K562 (cell line): ENCODE data around the gene TMEM129. TPM values are rescaled to one million over a fixed set of nuclear protein-coding genes. Genes with fewer than 3 reads are reported as not detected.

Experiments
- ATAC-seq: fragments of 200-7000 bp; cut with Tn5 transposase; 3 replicates; pipeline ENCODE4 v1.9.1; 2020; ENCODE audit warnings: moderate library complexity
- BruUV-seq: library from RNA; stranded (reverse); fragments of 400-500 nt; replicated peaks from 2 replicates; lab custom pipeline; 2021; lab: Mats Ljungman, UMichigan
- CTCF ChIA-PET: fragments of 300-600 bp; formaldehyde crosslinking; extraction: SDS; loops from one replicate; lab custom pipeline; 2021; ENCODE audit warnings: low intra/inter-chr PET ratio; lab: Yijun Ruan, JAX
- POLR2A ChIA-PET: fragments of 300-600, 350-650 bp; sonication (Branson Sonifier 250); formaldehyde crosslinking; extraction: SDS; loops from one replicate; lab custom pipeline; 2021; ENCODE audit warnings: antibody characterized with exemption, inconsistent platforms; lab: Yijun Ruan, JAX
- DNase-seq, 4 experiments: peaks; one replicate each; pipeline versions ENCODE4 v3.0.0 to v3.0.0-alpha.2; 2011 to 2018; ENCODE audit warnings: low spot score in 3 of 4, mixed read lengths in 3 of 4; ENCODE audit errors: extremely low read depth in 1 of 4
- FAIRE-seq: peaks from 2 replicates; lab custom pipeline; 2011; peaks lifted over from hg19 to GRCh38; lab: Jason Lieb, UNC
- H2AFZ ChIP-seq: 2 replicates; pipeline ENCODE4 v1.6.0; 2011; ENCODE audit warnings: low read depth, low read length, control low read depth, inconsistent platforms
- H3K27ac ChIP-seq: fragments of 200-600 bp; 3 replicates; pipeline ENCODE4 v1.8.0; 2011; ENCODE audit warnings: low read depth, mild to moderate bottlenecking, control low read depth, inconsistent platforms, low read length, moderate library complexity, mixed read lengths; ENCODE audit errors: extremely low read depth
- H3K27me3 ChIP-seq, 2 experiments: fragments of 300-600 bp in 1 of 2; 2 replicates in 1 of 2; 3 replicates in 1 of 2; pipeline versions ENCODE4 v1.6.0 to v1.8.0; 2011; ENCODE audit warnings: inconsistent platforms in 2 of 2, low read length in 2 of 2, mild to moderate bottlenecking in 1 of 2, mixed read lengths in 1 of 2, moderate library complexity in 1 of 2; ENCODE audit not compliant: control insufficient read depth in 2 of 2, insufficient read depth in 2 of 2
- H3K36me3 ChIP-seq: fragments of 300-600 bp; 3 replicates; pipeline ENCODE4 v1.8.0; 2011; ENCODE audit warnings: mild to moderate bottlenecking, low read length, inconsistent platforms; ENCODE audit not compliant: control insufficient read depth, insufficient read depth
- H3K4me1 ChIP-seq, 2 experiments: fragments of 200-600 bp in 1 of 2; replicated peaks in 1 of 2; 2 replicates in 1 of 2; 3 replicates in 1 of 2; pipeline versions ENCODE4 v1.5.1 to v1.8.0; 2011; ENCODE audit warnings: inconsistent platforms in 2 of 2, low read length in 2 of 2, mild to moderate bottlenecking in 1 of 2, mixed read lengths in 1 of 2, moderate library complexity in 1 of 2; ENCODE audit not compliant: control insufficient read depth in 2 of 2, insufficient read depth in 2 of 2
- H3K4me2 ChIP-seq: 2 replicates; pipeline ENCODE4 v1.6.1; 2011; ENCODE audit warnings: low read length, control low read depth, inconsistent platforms, mixed read lengths; ENCODE audit not compliant: insufficient read depth
- H3K4me3 ChIP-seq: fragments of 200-600 bp; sonication (generic), shearing (Covaris generic); 2 replicates; pipeline ENCODE4 v1.5.1; 2016; ENCODE audit warnings: control low read depth, inconsistent platforms
- H3K79me2 ChIP-seq: fragments of 200-600 bp; 3 replicates; pipeline ENCODE4 v1.8.0; 2011; ENCODE audit warnings: low read length, inconsistent platforms; ENCODE audit not compliant: control insufficient read depth, insufficient read depth
- H3K9ac ChIP-seq, 2 experiments: 2 replicates each; pipeline versions ENCODE4 v1.6.0 to v1.6.1; 2011; ENCODE audit warnings: low read depth in 2 of 2, low read length in 2 of 2, control low read depth in 1 of 2, inconsistent platforms in 1 of 2, mild to moderate bottlenecking in 1 of 2, mixed read lengths in 1 of 2; ENCODE audit not compliant: insufficient read depth in 1 of 2
- H3K9me1 ChIP-seq: one replicate; pipeline ENCODE4 v1.6.0; 2011; ENCODE audit warnings: inconsistent platforms, mild to moderate bottlenecking, low read length, moderate library complexity; ENCODE audit not compliant: control insufficient read depth, insufficient read depth
- H3K9me3 ChIP-seq: replicated peaks from 2 replicates; pipeline ENCODE4 v1.5.1; 2011; ENCODE audit warnings: low read depth, low read length, inconsistent platforms; ENCODE audit not compliant: control insufficient read depth, insufficient read depth
- H4K20me1 ChIP-seq: replicated peaks from 2 replicates; pipeline ENCODE4 v1.6.1; 2011; ENCODE audit warnings: low read length, inconsistent platforms, mixed read lengths; ENCODE audit not compliant: control insufficient read depth, insufficient read depth
- REST ChIP-seq, 2 experiments: fragments of 450-650 bp; formaldehyde crosslinking in 1 of 2; IDR thresholded peaks; 2 replicates each; pipeline versions ENCODE4 v1.4.0 to v1.6.1; 2014 to 2020; ENCODE audit warnings: mild to moderate bottlenecking in 2 of 2, borderline replicate concordance in 1 of 2, low read depth in 1 of 2
- SREBF1 ChIP-seq: fragments of 150-350 bp; IDR thresholded peaks from 2 replicates; pipeline ENCODE4 v1.6.1; 2014; ENCODE audit warnings: antibody characterized with exemption, low read depth, low read length, borderline replicate concordance
- SRF ChIP-seq, 2 experiments: fragments of 250-450, 450-650 bp in 1 of 2; sonication (Bioruptor Pico) in 1 of 2; sonication (generic) in 1 of 2; formaldehyde crosslinking; IDR thresholded peaks; 2 replicates each; pipeline versions ENCODE4 v1.5.0 to v1.5.1; 2020 to 2022; ENCODE audit warnings: mild to moderate bottlenecking in 1 of 2, missing genetic modification reagents in 1 of 2
- TFAP4 ChIP-seq: sonication (generic); formaldehyde crosslinking; IDR thresholded peaks from 2 replicates; pipeline ENCODE4 v1.8.0; 2022; ENCODE audit warnings: missing genetic modification reagents, mild to moderate bottlenecking, moderate library complexity, borderline replicate concordance
- THAP12 ChIP-seq: fragments of 250-450 bp; sonication (Bioruptor Pico); IDR thresholded peaks from 2 replicates; pipeline ENCODE4 v1.9.0; 2021; ENCODE audit warnings: mild to moderate bottlenecking, inconsistent platforms
- ZBTB7A ChIP-seq: IDR thresholded peaks from 2 replicates; pipeline ENCODE4 v1.6.1; 2011; ENCODE audit warnings: low read depth, mild to moderate bottlenecking, low read length, moderate library complexity, borderline replicate concordance; ENCODE audit not compliant: control insufficient read depth
- WGBS: fragments of 100-300 bp; shearing (Covaris generic); methylation state at CpG from one replicate; pipeline ENCODE4 v1.1.6; 2016; ENCODE audit warnings: low coverage, mixed read lengths; ENCODE audit not compliant: insufficient coverage; ENCODE audit errors: missing lambda C conversion rate; 5-methylcytosine and 5-hydroxymethylcytosine counted together
- in situ Hi-C: fragments of 300-500 bp; cut with MboI; formaldehyde crosslinking; loops from 4 replicates; pipeline ENCODE4 v1.15.0; 2018; ENCODE audit warnings: inconsistent platforms, mixed read lengths
- intact Hi-C: fragments of 100-400 bp; cut with micrococcal nuclease; formaldehyde crosslinking; loops from 2 replicates; pipeline ENCODE4 v1.14.2; 2022
- polyA plus RNA-seq, 8 experiments: library from polyadenylated mRNA; depleted of rRNA in 4 of 8; stranded (reverse) in 5 of 8; unstranded in 3 of 8; fragments of >200 nt; fragmentation: Nextera tagmentation in 2 of 8; fragmentation: Illumina TruSeq in 1 of 8; extraction: Ambion mirVana in 2 of 8; extraction: Trizol in 1 of 8; gene quantifications; 2 replicates each; pipeline versions ENCODE4 v1.2.1 to v1.2.3, GENCODE V29; 2011 to 2014; ENCODE audit warnings: inconsistent platforms in 1 of 8, missing spikeins in 1 of 8
- total RNA-seq, 7 experiments: library from RNA; depleted of rRNA in 6 of 7; stranded (reverse); fragments of >200 nt in 6 of 7; fragmentation: Illumina TruSeq in 2 of 7; extraction: Trizol in 2 of 7; gene quantifications; 2 replicates each; pipeline versions ENCODE4 v1.2.1 to v1.2.3, GENCODE V29; 2011 to 2021; ENCODE audit warnings: low replicate concordance in 1 of 7

The TMEM129 gene
- total and polyA plus RNA-seq, 9 of the 15 experiments (the other 6 are each of a cell fraction or from before 2014, with no cell fraction given) = 0.34 to 47.2 (median 18.8) TPM

- Histone ChIP-seq H3K4me2 (no peak overlapping the region), H3K36me3 (no peaks in the 10 kb centered on the region), H3K9ac (peak overlapping the region in 1 of 2 experiments; percentile 66; a peak in 2 of 4 replicates), H4K20me1 (0 out of 2 replicates have a peak, but pooled peaks cover 3% of the 10 kb centered on the region), H3K27ac (no peak overlapping the region), H3K9me1 (no peaks in the 10 kb centered on the region), H3K9me3 (no peaks in the 10 kb centered on the region), H3K4me1 (peaks cover 2 to 86% of the 10 kb centered on the region in 2 experiments; a peak in 3 of 5 replicates), H2AFZ (no peak overlapping the region), H3K79me2 (no peaks in the 10 kb centered on the region), H3K27me3 (no peaks in the 10 kb centered on the region), H3K4me3 (0 out of 2 replicates have a peak overlapping the region, but pooled peaks have one; percentile 18)
- WGBS = 32% methylated on average over 17 of the region's 41 CpGs
- no TSS peak for BruUV-seq
- ChIA-PET CTCF (no interaction called here), POLR2A (no interaction called here)
- intact Hi-C loops = no loop called here
- DNase-seq (peak in 2 of 4 experiments; percentile 45 to 50), ATAC-seq (no peak), FAIRE-seq (no peak)
- in situ Hi-C loops = no loop called here
- TF ChIP-seq SREBF1 (no peak), SRF (CRISPR knock-in tag; IDR thresholded peaks at IDR 0.05) (no peak), TFAP4 (CRISPR knock-in tag) (peak; percentile 32; the same call in 1 of the 2 replicates), REST (IDR thresholded peaks at IDR 0.05; ENCODE audit: borderline replicate concordance) (no peak), REST (CRISPR knock-in tag; IDR thresholded peaks at IDR 0.05; ENCODE audit: low read depth) (no peak), THAP12 (CRISPR knock-in tag) (peak; percentile 7; the same call in 1 of the 2 replicates), ZBTB7A (peak; percentile 25; the same call in 1 of the 2 replicates)
Measured at GRCh38 chr4:1766106-1767060, 45.3 kb upstream of the TMEM129 start.
